Calu3 (cell line): Measurements from ENCODE around the gene NCK1. TPM values are rescaled to one million over a fixed set of nuclear protein-coding genes. Genes with fewer than 3 reads are reported as not detected.

ENCODE experiments used
- BruUV-seq: library from RNA; stranded (reverse); fragments of 400-500 nt; replicated peaks from 2 replicates; lab custom pipeline; 2021; lab: Mats Ljungman, UMichigan
- CTCF ChIA-PET: fragments of 300-600 bp; sonication (Branson Sonifier 250); formaldehyde crosslinking; loops from one replicate; lab custom pipeline; 2022; ENCODE audit warnings: antibody characterized with exemption; lab: Charles Lee
- DNase-seq: peaks from one replicate; pipeline ENCODE4 v3.0.0; 2022
- H3K27ac Mint-ChIP-seq: one replicate; pipeline ENCODE4 v1.8.0; 2022; ENCODE audit warnings: mixed read lengths; ENCODE audit not compliant: unreplicated experiment
- H3K27me3 Mint-ChIP-seq: one replicate; pipeline ENCODE4 v1.8.0; 2022; ENCODE audit warnings: mixed read lengths; ENCODE audit not compliant: unreplicated experiment
- H3K36me3 Mint-ChIP-seq: one replicate; pipeline ENCODE4 v1.8.0; 2022; ENCODE audit warnings: mild to moderate bottlenecking, moderate library complexity, mixed read lengths; ENCODE audit not compliant: insufficient read depth, unreplicated experiment
- H3K4me1 Mint-ChIP-seq: one replicate; pipeline ENCODE4 v1.8.0; 2022; ENCODE audit warnings: mild to moderate bottlenecking, low read depth, mixed read lengths; ENCODE audit not compliant: unreplicated experiment
- H3K4me3 Mint-ChIP-seq: one replicate; pipeline ENCODE4 v1.8.0; 2022; ENCODE audit warnings: mild to moderate bottlenecking, low read depth, moderate library complexity, mixed read lengths; ENCODE audit not compliant: unreplicated experiment
- H3K9me3 Mint-ChIP-seq: one replicate; pipeline ENCODE4 v1.8.0; 2022; ENCODE audit warnings: low read depth, mixed read lengths; ENCODE audit not compliant: unreplicated experiment
- intact Hi-C: fragments of 100-400 bp; cut with micrococcal nuclease; formaldehyde crosslinking; loops from one replicate; pipeline ENCODE4 v1.10.0; 2022; ENCODE audit not compliant: unreplicated experiment
- total RNA-seq: library from RNA; stranded (reverse); gene quantifications from 2 replicates; pipeline ENCODE4 v1.2.3, GENCODE V29; 2022
- TF ChIP-seq, protein P1 (sequence below): fragments of 200-600 bp; IDR thresholded peaks from one replicate; pipeline ENCODE4 v1.8.0; 2022; ENCODE audit warnings: antibody characterized with exemption; ENCODE audit not compliant: unreplicated experiment

NCK1 gene
- total RNA-seq, 1 experiment from 2014 or later = 108 TPM

GRCh38 chr3:136939489-136939888 is 77.5 kb downstream of the NCK1 start:
- Mint-ChIP-seq H3K9me3 (no peaks in the 10 kb centered on the region), H3K4me3 (peak overlapping the region; percentile 8), H3K36me3 (peaks cover 8% of the 10 kb centered on the region), H3K4me1 (peaks cover 61% of the 10 kb centered on the region), H3K27me3 (no peaks in the 10 kb centered on the region), H3K27ac (peak overlapping the region; percentile 20)
- intact Hi-C loops = loop anchor here (2.0 to 10.0 kb wide), 2 partner anchors 77 to 545 kb away; partner anchors contain the start of gene NCK1
- BruUV-seq = no TSS peak
- CTCF ChIA-PET = interaction anchor here (0.7 to 1.9 kb wide), 5 partner anchors 9 to 187 kb away, joined by 3 to 10 read pairs (median 7); partner anchors contain the start of genes NCK1 and STAG1
- DNase-seq = no peak
- TF ChIP-seq, protein P1, sequence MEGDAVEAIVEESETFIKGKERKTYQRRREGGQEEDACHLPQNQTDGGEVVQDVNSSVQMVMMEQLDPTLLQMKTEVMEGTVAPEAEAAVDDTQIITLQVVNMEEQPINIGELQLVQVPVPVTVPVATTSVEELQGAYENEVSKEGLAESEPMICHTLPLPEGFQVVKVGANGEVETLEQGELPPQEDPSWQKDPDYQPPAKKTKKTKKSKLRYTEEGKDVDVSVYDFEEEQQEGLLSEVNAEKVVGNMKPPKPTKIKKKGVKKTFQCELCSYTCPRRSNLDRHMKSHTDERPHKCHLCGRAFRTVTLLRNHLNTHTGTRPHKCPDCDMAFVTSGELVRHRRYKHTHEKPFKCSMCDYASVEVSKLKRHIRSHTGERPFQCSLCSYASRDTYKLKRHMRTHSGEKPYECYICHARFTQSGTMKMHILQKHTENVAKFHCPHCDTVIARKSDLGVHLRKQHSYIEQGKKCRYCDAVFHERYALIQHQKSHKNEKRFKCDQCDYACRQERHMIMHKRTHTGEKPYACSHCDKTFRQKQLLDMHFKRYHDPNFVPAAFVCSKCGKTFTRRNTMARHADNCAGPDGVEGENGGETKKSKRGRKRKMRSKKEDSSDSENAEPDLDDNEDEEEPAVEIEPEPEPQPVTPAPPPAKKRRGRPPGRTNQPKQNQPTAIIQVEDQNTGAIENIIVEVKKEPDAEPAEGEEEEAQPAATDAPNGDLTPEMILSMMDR = no peak

DNA sequence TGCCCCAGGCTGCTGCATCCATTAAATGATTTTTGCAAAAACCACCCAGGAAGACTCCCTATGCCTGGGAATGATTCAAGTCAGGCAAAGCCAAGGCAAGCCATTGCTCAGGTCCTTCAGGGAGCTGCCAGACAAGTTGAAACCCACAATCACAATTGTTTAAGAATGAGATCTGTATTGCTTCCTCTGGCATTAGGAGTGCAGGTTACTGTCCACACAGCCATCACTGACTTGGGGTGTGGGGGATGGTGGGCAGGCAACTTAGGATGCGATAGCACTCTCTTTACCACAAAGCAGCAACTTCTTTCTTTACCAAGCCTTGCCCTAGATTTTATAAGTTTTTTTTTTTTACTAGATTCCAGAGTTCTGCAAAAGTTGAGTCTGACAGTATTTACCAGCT is 80.8 kb downstream of the NCK1 start:
- no peak overlapping the region for H3K4me3 Mint-ChIP-seq
- no peak overlapping the region for H3K27ac Mint-ChIP-seq
- intact Hi-C loops = no loop called here
- no peak for DNase-seq
- CTCF ChIA-PET = interaction anchor here (1.7 kb wide), 1 partner anchor 9 kb away, joined by 5 read pairs; no protein-coding TSS in a partner anchor
- TF ChIP-seq, protein P1 = no peak
- no TSS peak for BruUV-seq
- peaks cover 57% of the 10 kb centered on the region for H3K4me1 Mint-ChIP-seq
- H3K9me3 Mint-ChIP-seq = no peaks in the 10 kb centered on the region
- H3K36me3 Mint-ChIP-seq = peaks cover 17% of the 10 kb centered on the region
- no peaks in the 10 kb centered on the region for H3K27me3 Mint-ChIP-seq

DNA sequence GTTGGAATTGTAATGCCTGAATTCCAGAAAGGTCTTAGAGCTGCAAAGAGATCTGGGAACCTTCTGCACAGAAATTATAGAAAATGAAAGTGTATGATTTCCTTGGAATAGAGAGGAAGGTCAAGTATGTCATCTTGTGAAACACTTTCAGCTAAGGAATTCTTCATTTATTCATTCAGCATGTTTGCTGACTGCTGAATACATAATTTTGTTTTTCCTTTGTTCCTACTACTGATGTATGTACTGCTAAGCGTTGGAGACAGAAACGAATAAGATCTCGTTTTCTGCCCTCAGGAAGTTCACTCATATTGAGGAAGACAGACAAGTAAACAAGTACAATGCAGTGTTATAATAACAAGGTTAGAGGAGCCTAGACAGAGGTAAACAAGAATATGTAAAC is 81.4 kb downstream of the NCK1 start:
- Mint-ChIP-seq H3K27ac (no peak overlapping the region), H3K4me1 (peaks cover 53% of the 10 kb centered on the region), H3K9me3 (no peaks in the 10 kb centered on the region), H3K36me3 (peaks cover 17% of the 10 kb centered on the region), H3K4me3 (no peak overlapping the region), H3K27me3 (no peaks in the 10 kb centered on the region)
- no peak for DNase-seq
- intact Hi-C loops = no loop called here
- BruUV-seq = no TSS peak
- CTCF ChIA-PET = interaction anchor here (1.7 kb wide), 1 partner anchor 10 kb away, joined by 5 read pairs; no protein-coding TSS in a partner anchor
- TF ChIP-seq, protein P1 = no peak

DNA sequence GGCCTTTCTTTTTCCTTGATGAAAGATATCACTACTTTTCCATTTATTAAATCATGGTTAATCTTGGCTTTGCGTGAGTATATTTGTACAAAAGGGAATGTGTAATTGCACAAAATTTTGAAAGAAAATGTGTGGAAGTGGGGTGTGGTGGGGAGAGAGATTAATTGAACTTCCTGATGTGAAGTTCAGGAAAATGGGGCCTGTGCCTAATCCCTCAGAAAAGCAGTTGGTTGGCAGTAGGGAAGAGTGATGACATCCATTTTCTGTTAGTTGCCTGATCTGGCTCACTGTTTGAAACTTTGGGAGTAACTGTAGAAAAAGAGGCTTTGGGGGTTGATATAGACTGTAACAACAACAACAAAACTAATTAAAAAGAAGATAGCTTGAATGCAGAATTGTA is 85.0 kb downstream of the NCK1 start:
- peaks cover 13% of the 10 kb centered on the region for H3K36me3 Mint-ChIP-seq
- no peak overlapping the region for H3K4me3 Mint-ChIP-seq
- no peak for DNase-seq
- no peak overlapping the region for H3K27ac Mint-ChIP-seq
- intact Hi-C loops = loop anchor here (5.0 kb wide), 1 partner anchor 400 kb away; no protein-coding TSS in a partner anchor
- CTCF ChIA-PET = no interaction called here
- TF ChIP-seq, protein P1 = no peak
- H3K4me1 Mint-ChIP-seq = peaks cover 35% of the 10 kb centered on the region
- BruUV-seq = no TSS peak
- H3K9me3 Mint-ChIP-seq = no peaks in the 10 kb centered on the region
- no peaks in the 10 kb centered on the region for H3K27me3 Mint-ChIP-seq
